H1 (cell line): ENCODE results near the gene ANKRD17. TPM values are rescaled to one million over a fixed set of nuclear protein-coding genes. Genes with fewer than 3 reads are reported as not detected.

Experiments used
- CTCF ChIA-PET: fragments of 300-600 bp; sonication (Branson Sonifier 250); formaldehyde crosslinking; loops from one replicate; lab custom pipeline; 2021; ENCODE audit not compliant: partially characterized antibody; lab: Charles Lee
- POLR2A ChIA-PET: fragments of 300-600 bp; sonication (Branson Sonifier 250); formaldehyde crosslinking; loops from one replicate; lab custom pipeline; 2021; ENCODE audit warnings: inconsistent platforms; ENCODE audit not compliant: partially characterized antibody; lab: Charles Lee
- DNase-seq, 2 experiments: peaks; one replicate each; pipeline versions ENCODE4 v3.0.0 to v3.0.0-alpha.2; 2010 to 2022; ENCODE audit warnings: low spot score in 2 of 2, low read depth in 1 of 2, mixed read lengths in 1 of 2
- FAIRE-seq: peaks from 2 replicates; lab custom pipeline; 2011; peaks lifted over from hg19 to GRCh38; lab: Jason Lieb, UNC
- H2AFZ ChIP-seq: 2 replicates; pipeline ENCODE4 v1.8.1; 2012; ENCODE audit warnings: low read length, inconsistent platforms
- H2AK5ac ChIP-seq: 2 replicates; pipeline ENCODE4 v1.6.1; 2013; ENCODE audit warnings: low read depth, low read length
- H2BK120ac ChIP-seq: replicated peaks from 2 replicates; pipeline ENCODE3; 2013; ENCODE audit warnings: low read depth, low read length, inconsistent platforms
- H2BK12ac ChIP-seq: 2 replicates; pipeline ENCODE4 v1.6.1; 2013; ENCODE audit warnings: low read depth, low read length
- H2BK15ac ChIP-seq: 2 replicates; pipeline ENCODE4 v1.6.1; 2013; ENCODE audit warnings: low read length
- H2BK20ac ChIP-seq: 2 replicates; pipeline ENCODE4 v1.6.1; 2013; ENCODE audit warnings: low read length
- H2BK5ac ChIP-seq: 2 replicates; pipeline ENCODE4 v1.6.1; 2013; ENCODE audit warnings: low read depth, low read length
- H3K14ac ChIP-seq: 2 replicates; pipeline ENCODE4 v1.6.1; 2013; ENCODE audit warnings: inconsistent platforms; ENCODE audit not compliant: insufficient read length
- H3K18ac ChIP-seq: 2 replicates; pipeline ENCODE4 v1.6.1; 2013; ENCODE audit warnings: low read length; ENCODE audit errors: extremely low read depth
- H3K23ac ChIP-seq: 2 replicates; pipeline ENCODE4 v1.6.1; 2013; ENCODE audit warnings: inconsistent platforms; ENCODE audit not compliant: insufficient read length
- H3K23me2 ChIP-seq: 2 replicates; pipeline ENCODE4 v1.6.1; 2013; ENCODE audit warnings: low read depth, low read length
- H3K27ac ChIP-seq: 2 replicates; pipeline ENCODE4 v1.6.1; 2011; ENCODE audit warnings: low read depth, low read length, inconsistent platforms
- H3K27me3 ChIP-seq, 4 experiments: replicated peaks in 1 of 4; 1 replicate in 1 of 4; 2 replicates in 3 of 4; pipeline versions ENCODE4 v1.6.1 to v1.8.1; 2011 to 2013; ENCODE audit warnings: low read length in 3 of 4, mild to moderate bottlenecking in 3 of 4, inconsistent platforms in 2 of 4, mixed read lengths in 2 of 4, moderate library complexity in 1 of 4; ENCODE audit not compliant: control insufficient read depth in 3 of 4, insufficient read depth in 3 of 4; ENCODE audit errors: extremely low read depth in 1 of 4
- H3K36me3 ChIP-seq, 4 experiments: 2 replicates each; pipeline versions ENCODE4 v1.6.1 to v1.8.1; 2011 to 2013; ENCODE audit warnings: mild to moderate bottlenecking in 4 of 4, low read length in 3 of 4, moderate library complexity in 2 of 4, control low read depth in 1 of 4, inconsistent platforms in 1 of 4; ENCODE audit not compliant: insufficient read depth in 4 of 4, control insufficient read depth in 2 of 4
- H3K4ac ChIP-seq: replicated peaks from 2 replicates; pipeline ENCODE3; 2013; ENCODE audit warnings: low read length, low read depth, mixed read lengths, inconsistent platforms; ENCODE audit not compliant: insufficient read length
- H3K4me1 ChIP-seq, 4 experiments: replicated peaks in 1 of 4; 1 replicate in 1 of 4; 2 replicates in 3 of 4; pipeline versions ENCODE4 v1.6.1 to v1.8.1; 2011 to 2013; ENCODE audit warnings: low read length in 3 of 4, inconsistent platforms in 2 of 4, mixed read lengths in 1 of 4; ENCODE audit not compliant: insufficient read depth in 4 of 4, control insufficient read depth in 3 of 4
- H3K4me2 ChIP-seq, 2 experiments: 2 replicates each; pipeline versions ENCODE4 v1.6.1 to v1.8.1; 2011 to 2013; ENCODE audit warnings: low read depth in 2 of 2, low read length in 2 of 2, control low read depth in 1 of 2, inconsistent platforms in 1 of 2, mild to moderate bottlenecking in 1 of 2; ENCODE audit not compliant: insufficient read depth in 1 of 2
- H3K4me3 ChIP-seq, 4 experiments: fragments of 200-600, 300-600 bp in 1 of 4; sonication (generic), shearing (Covaris generic), sonication (Bioruptor Twin) in 1 of 4; 2 replicates each; pipeline versions ENCODE4 v1.5.1 to v1.8.1; 2011 to 2016; ENCODE audit warnings: low read length in 4 of 4, low read depth in 3 of 4, control low read depth in 2 of 4, inconsistent platforms in 2 of 4, mild to moderate bottlenecking in 2 of 4, mixed read lengths in 1 of 4, moderate library complexity in 1 of 4; ENCODE audit not compliant: insufficient read depth in 2 of 4; ENCODE audit errors: extremely low read depth in 1 of 4
- H3K56ac ChIP-seq: replicated peaks from 2 replicates; pipeline ENCODE3; 2013; ENCODE audit warnings: low read depth, mild to moderate bottlenecking, mixed read lengths, low read length, inconsistent platforms; ENCODE audit not compliant: insufficient read length
- H3K79me1 ChIP-seq: 2 replicates; pipeline ENCODE4 v1.6.1; 2013; ENCODE audit warnings: low read depth, low read length, control low read depth
- H3K79me2 ChIP-seq, 2 experiments: 2 replicates each; pipeline versions ENCODE4 v1.6.1 to v1.8.1; 2012 to 2013; ENCODE audit warnings: low read length in 2 of 2, mild to moderate bottlenecking in 2 of 2, inconsistent platforms in 1 of 2; ENCODE audit not compliant: insufficient read depth in 2 of 2, control insufficient read depth in 1 of 2
- H3K9ac ChIP-seq, 4 experiments: replicated peaks in 1 of 4; 1 replicate in 1 of 4; 2 replicates in 3 of 4; pipeline versions ENCODE4 v1.6.1 to v1.8.1; 2011 to 2013; ENCODE audit warnings: low read depth in 3 of 4, low read length in 3 of 4, control low read depth in 2 of 4, mild to moderate bottlenecking in 2 of 4, moderate library complexity in 2 of 4, inconsistent platforms in 1 of 4; ENCODE audit errors: extremely low read depth in 1 of 4
- H3K9me3 ChIP-seq, 2 experiments: 2 replicates each; pipeline versions ENCODE4 v1.6.1 to v1.8.1; 2012 to 2013; ENCODE audit warnings: mild to moderate bottlenecking in 2 of 2, moderate library complexity in 2 of 2, control low read depth in 1 of 2, inconsistent platforms in 1 of 2, low read depth in 1 of 2, low read length in 1 of 2, mixed read lengths in 1 of 2; ENCODE audit not compliant: insufficient read depth in 2 of 2
- H4K20me1 ChIP-seq, 2 experiments: replicated peaks in 1 of 2; 2 replicates each; pipeline versions ENCODE3 to v1.8.1; 2011 to 2013; ENCODE audit warnings: inconsistent platforms in 2 of 2, low read length in 2 of 2, mild to moderate bottlenecking in 1 of 2; ENCODE audit not compliant: insufficient read depth in 2 of 2, control insufficient read depth in 1 of 2
- H4K5ac ChIP-seq: 2 replicates; pipeline ENCODE4 v1.6.1; 2013; ENCODE audit warnings: low read length, low read depth, mixed read lengths, inconsistent platforms; ENCODE audit not compliant: insufficient read length
- H4K8ac ChIP-seq: 2 replicates; pipeline ENCODE4 v1.8.0; 2013; ENCODE audit warnings: mild to moderate bottlenecking, moderate library complexity, low read length, inconsistent platforms; ENCODE audit not compliant: insufficient read depth; ENCODE audit errors: extremely low read depth
- H4K91ac ChIP-seq: replicated peaks from 2 replicates; pipeline ENCODE3; 2013; ENCODE audit warnings: low read length, mixed read lengths, inconsistent platforms; ENCODE audit not compliant: insufficient read length
- CHD1 ChIP-seq: IDR thresholded peaks from 2 replicates; pipeline ENCODE4 v1.6.1; 2012; ENCODE audit warnings: low read depth, low read length, improper control_type of control experiment
- CHD2 ChIP-seq: IDR thresholded peaks from 2 replicates; pipeline ENCODE4 v1.6.1; 2012; ENCODE audit warnings: low read length, improper control_type of control experiment
- CREB1 ChIP-seq: IDR thresholded peaks from 2 replicates; pipeline ENCODE4 v1.6.1; 2012; ENCODE audit warnings: inconsistent platforms
- EGR1 ChIP-seq: IDR thresholded peaks from 2 replicates; pipeline ENCODE4 v1.6.1; 2011; ENCODE audit warnings: low read depth, low read length, borderline replicate concordance
- EP300 ChIP-seq, 2 experiments: IDR thresholded peaks; 1 replicate in 1 of 2; 2 replicates in 1 of 2; pipeline ENCODE4 v1.6.1; 2011 to 2012; ENCODE audit warnings: low read depth in 2 of 2, low read length in 2 of 2, mild to moderate bottlenecking in 2 of 2, borderline replicate concordance in 1 of 2, inconsistent platforms in 1 of 2, moderate library complexity in 1 of 2
- HDAC2 ChIP-seq, 2 experiments: fragments of 300-600 bp in 1 of 2; sonication (generic) in 1 of 2; IDR thresholded peaks; 2 replicates each; pipeline ENCODE4 v1.6.1; 2011 to 2012; ENCODE audit warnings: low read depth in 2 of 2, low read length in 2 of 2, mild to moderate bottlenecking in 2 of 2, moderate library complexity in 2 of 2, borderline replicate concordance in 1 of 2, inconsistent platforms in 1 of 2
- KDM1A ChIP-seq: fragments of 200-600, 300-600 bp; sonication (generic); IDR thresholded peaks from 2 replicates; pipeline ENCODE4 v1.7.1; 2016; ENCODE audit warnings: mild to moderate bottlenecking, low read length, borderline replicate concordance
- KDM4A ChIP-seq: IDR thresholded peaks from one replicate; pipeline ENCODE4 v1.7.1; 2012; ENCODE audit warnings: low read depth, mild to moderate bottlenecking, moderate library complexity, low read length, inconsistent platforms; ENCODE audit not compliant: severe bottlenecking
- POLR2A ChIP-seq, 2 experiments: IDR thresholded peaks; 1 replicate in 1 of 2; 2 replicates in 1 of 2; pipeline ENCODE4 v1.6.1; 2011; ENCODE audit warnings: low read depth in 2 of 2, low read length in 2 of 2, mild to moderate bottlenecking in 2 of 2; ENCODE audit errors: control extremely low read depth in 1 of 2
- RNF2 ChIP-seq: fragments of 200-900, 300-1000 bp; sonication (generic); IDR thresholded peaks from 2 replicates; pipeline ENCODE4 v1.7.1; 2016; ENCODE audit warnings: borderline replicate concordance, low read depth, mild to moderate bottlenecking, antibody characterized with exemption, low read length; ENCODE audit not compliant: poor library complexity, severe bottlenecking; ENCODE audit errors: missing control alignments
- SAP30 ChIP-seq: fragments of 300-600 bp; sonication (generic); IDR thresholded peaks from 2 replicates; pipeline ENCODE4 v1.7.1; 2012; ENCODE audit warnings: low read length, moderate library complexity, mild to moderate bottlenecking, inconsistent platforms; ENCODE audit not compliant: insufficient read depth, insufficient replicate concordance
- SP2 ChIP-seq: IDR thresholded peaks from 2 replicates; pipeline ENCODE4 v1.6.1; 2012; ENCODE audit warnings: mild to moderate bottlenecking, low read length, inconsistent platforms
- YY1 ChIP-seq: IDR thresholded peaks from 2 replicates; pipeline ENCODE4 v1.6.1; 2011; ENCODE audit warnings: low read depth, mild to moderate bottlenecking, low read length
- WGBS, 2 experiments: shearing (Covaris generic) in 1 of 2; methylation state at CpG; one replicate each; pipeline versions ENCODE4 v1.1.6 to v1.1.7; 2013 to 2015; ENCODE audit warnings: low lambda C conversion rate in 2 of 2, mixed read lengths in 2 of 2, inconsistent platforms in 1 of 2, low coverage in 1 of 2, missing lambda C conversion rate in 1 of 2; ENCODE audit not compliant: insufficient replicate concordance in 2 of 2, insufficient coverage in 1 of 2, insufficient read length in 1 of 2; ENCODE audit errors: extremely low coverage in 1 of 2, missing lambda C conversion rate in 1 of 2; 5-methylcytosine and 5-hydroxymethylcytosine counted together
- polyA plus RNA-seq, 7 experiments: library from polyadenylated mRNA; depleted of rRNA in 3 of 7; stranded (reverse) in 5 of 7; unstranded in 2 of 7; fragments of >200 nt in 5 of 7; fragments of 200-250 nt in 2 of 7; gene quantifications; 1 replicate in 5 of 7; 2 replicates in 1 of 7; 4 replicates in 1 of 7; pipeline versions ENCODE4 v1.2.1 to v1.2.3, GENCODE V29; 2011 to 2013; ENCODE audit warnings: missing spikeins in 2 of 7, mixed read lengths in 2 of 7
- total RNA-seq: library from RNA; stranded (reverse); fragmentation: NEBNext Ultra II Directional; extraction: Animal tissue kit (Norgen Biotek cat#: 25700); gene quantifications from 2 replicates; pipeline ENCODE4 v1.2.1, GENCODE V29; 2021

The ANKRD17 gene
- total and polyA plus RNA-seq, 2 of the 8 experiments (the other 6 are each of a cell fraction or from before 2014, with no cell fraction given) = 42.4 to 93.7 TPM

DNA sequence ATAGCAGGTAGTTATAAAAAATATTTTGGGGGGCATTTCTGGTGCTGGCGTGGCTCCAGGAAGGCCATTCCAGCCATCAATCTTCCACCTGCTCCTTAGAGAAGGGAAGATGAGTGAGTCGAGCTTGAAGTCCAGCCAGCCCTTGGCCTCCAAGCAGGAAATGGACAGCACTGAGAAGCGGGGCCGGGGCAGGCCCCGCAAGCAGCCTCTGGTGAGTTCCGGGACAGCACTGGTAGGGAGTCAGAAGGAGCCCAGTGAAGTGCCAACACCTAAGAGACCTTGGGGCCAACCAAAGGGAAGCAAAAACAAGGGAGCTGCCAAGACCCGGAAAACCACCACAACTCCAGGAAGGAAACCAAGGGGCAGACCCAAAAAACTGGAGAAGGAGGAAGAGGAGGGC lies 159.9 kb downstream of the ANKRD17 start:
- ChIA-PET CTCF (no interaction called here), POLR2A (no interaction called here)
- Histone ChIP-seq H3K36me3 (peaks cover 4 to 79% (median 41%) of the 10 kb centered on the region in 4 experiments; a peak in 7 of 8 replicates), H2AK5ac (no peak overlapping the region), H3K23ac (no peak overlapping the region), H4K91ac (no peak overlapping the region), H3K9ac (no peak overlapping the region), H2BK120ac (no peak overlapping the region), H3K79me1 (no peaks in the 10 kb centered on the region), H3K4me1 (no peaks in the 10 kb centered on the region), H3K27me3 (no peaks in the 10 kb centered on the region), H4K5ac (no peak overlapping the region), H3K4ac (no peak overlapping the region), H3K27ac (no peak overlapping the region), H3K4me3 (no peak overlapping the region), H3K4me2 (no peak overlapping the region), H3K14ac (no peak overlapping the region), H3K56ac (no peak overlapping the region), H3K23me2 (no peaks in the 10 kb centered on the region), H4K20me1 (peaks cover 0 to 5% of the 10 kb centered on the region in 2 experiments), H3K18ac (no peak overlapping the region), H3K79me2 (no peaks in the 10 kb centered on the region), H2BK12ac (no peak overlapping the region), H2BK20ac (no peak overlapping the region), H2BK15ac (no peak overlapping the region), H4K8ac (no peak overlapping the region), H2AFZ (no peak overlapping the region), H3K9me3 (no peaks in the 10 kb centered on the region)
- no peak for FAIRE-seq
- 91% methylated on average over 7 of the region's 7 CpGs; no CpG with 5 or more reads in 1 of the 2 experiments for WGBS, 2 experiments
- DNase-seq = no peak
- no peak for TF ChIP-seq EP300 (IDR thresholded peaks at IDR 0.05; ENCODE audit: borderline replicate concordance in 1 of 2, low read depth in 2 of 2, low read length in 2 of 2)
- no peak for TF ChIP-seq SAP30
- TF ChIP-seq RNF2 = no peak
- TF ChIP-seq EGR1 = no peak
- no peak for TF ChIP-seq CHD1
- TF ChIP-seq HDAC2 (IDR thresholded peaks at IDR 0.05; ENCODE audit: borderline replicate concordance in 1 of 2, low read depth in 2 of 2, low read length in 2 of 2) = no peak
- TF ChIP-seq YY1 = no peak
- TF ChIP-seq POLR2A (IDR thresholded peaks at IDR 0.05; ENCODE audit: control extremely low read depth in 1 of 2, low read depth in 2 of 2, low read length in 2 of 2) = no peak
- no peak for TF ChIP-seq CHD2
- TF ChIP-seq CREB1 = no peak
- TF ChIP-seq KDM4A = no peak
- no peak for TF ChIP-seq SP2
- no peak for TF ChIP-seq KDM1A
- TF ChIP-seq, all 59 proteins: peak for 0
- no peak overlapping the region for H2BK5ac ChIP-seq
